BE2C (cell line): Measurements from ENCODE around the gene C21orf91.

Source experiments
- DNase-seq: peaks from one replicate; pipeline ENCODE4 v3.0.0-alpha.2; 2020
- H3K27me3 ChIP-seq: fragments of 250-450 bp; sonication (Bioruptor Pico); 2 replicates; pipeline ENCODE4 v1.5.1; 2020; ENCODE audit warnings: mild to moderate bottlenecking
- H3K36me3 ChIP-seq: fragments of 250-450 bp; sonication (Bioruptor Pico); 2 replicates; pipeline ENCODE4 v1.5.1; 2020; ENCODE audit warnings: mild to moderate bottlenecking
- H3K4me1 ChIP-seq: fragments of 250-450 bp; sonication (Bioruptor Pico); 2 replicates; pipeline ENCODE4 v1.5.1; 2020
- H3K4me3 ChIP-seq: 2 replicates; pipeline ENCODE4 v1.5.1; 2011; ENCODE audit warnings: low read depth, low read length
- H3K9me3 ChIP-seq: fragments of 250-450 bp; sonication (Bioruptor Pico); 2 replicates; pipeline ENCODE4 v1.5.1; 2020
- TF ChIP-seq, protein P1 (sequence below): IDR thresholded peaks from 2 replicates; pipeline ENCODE4 v1.5.1; 2012; ENCODE audit warnings: mild to moderate bottlenecking, low read depth, low read length

C21orf91 gene

GRCh38 chr21:17803536-17803935 lies 15.6 kb downstream of the C21orf91 start:
- Histone ChIP-seq H3K36me3 (peaks cover 27% of the 10 kb centered on the region), H3K9me3 (peaks cover 7% of the 10 kb centered on the region), H3K27me3 (no peaks in the 10 kb centered on the region), H3K4me1 (peaks cover 9% of the 10 kb centered on the region; the same call in 1 of the 2 replicates), H3K4me3 (no peak overlapping the region)
- DNase-seq = no peak
- TF ChIP-seq, protein P1, sequence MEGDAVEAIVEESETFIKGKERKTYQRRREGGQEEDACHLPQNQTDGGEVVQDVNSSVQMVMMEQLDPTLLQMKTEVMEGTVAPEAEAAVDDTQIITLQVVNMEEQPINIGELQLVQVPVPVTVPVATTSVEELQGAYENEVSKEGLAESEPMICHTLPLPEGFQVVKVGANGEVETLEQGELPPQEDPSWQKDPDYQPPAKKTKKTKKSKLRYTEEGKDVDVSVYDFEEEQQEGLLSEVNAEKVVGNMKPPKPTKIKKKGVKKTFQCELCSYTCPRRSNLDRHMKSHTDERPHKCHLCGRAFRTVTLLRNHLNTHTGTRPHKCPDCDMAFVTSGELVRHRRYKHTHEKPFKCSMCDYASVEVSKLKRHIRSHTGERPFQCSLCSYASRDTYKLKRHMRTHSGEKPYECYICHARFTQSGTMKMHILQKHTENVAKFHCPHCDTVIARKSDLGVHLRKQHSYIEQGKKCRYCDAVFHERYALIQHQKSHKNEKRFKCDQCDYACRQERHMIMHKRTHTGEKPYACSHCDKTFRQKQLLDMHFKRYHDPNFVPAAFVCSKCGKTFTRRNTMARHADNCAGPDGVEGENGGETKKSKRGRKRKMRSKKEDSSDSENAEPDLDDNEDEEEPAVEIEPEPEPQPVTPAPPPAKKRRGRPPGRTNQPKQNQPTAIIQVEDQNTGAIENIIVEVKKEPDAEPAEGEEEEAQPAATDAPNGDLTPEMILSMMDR = no peak

DNA sequence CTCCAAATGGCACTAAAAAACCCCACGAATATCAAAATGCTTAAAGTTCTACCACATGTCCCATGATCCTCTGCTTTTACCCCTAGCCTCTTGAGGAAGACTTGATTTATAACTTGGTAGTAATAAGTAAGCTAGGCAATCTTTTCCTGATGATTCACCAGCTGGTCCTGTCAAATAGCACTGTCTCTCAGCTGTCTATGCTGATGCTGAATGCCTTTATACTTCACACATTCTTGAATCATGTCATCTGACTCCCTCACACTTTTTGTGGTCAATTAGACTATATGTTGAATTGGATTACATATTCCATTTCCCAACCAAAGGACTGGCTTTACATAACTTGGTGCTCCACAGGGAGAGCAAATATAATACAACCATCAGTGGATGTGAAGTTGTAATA lies 16.6 kb downstream of the C21orf91 start:
- Histone ChIP-seq H3K4me3 (no peak overlapping the region), H3K9me3 (no peaks in the 10 kb centered on the region), H3K4me1 (peaks cover 9% of the 10 kb centered on the region; the same call in 1 of the 2 replicates), H3K36me3 (peaks cover 17% of the 10 kb centered on the region), H3K27me3 (no peaks in the 10 kb centered on the region)
- no peak for DNase-seq
- TF ChIP-seq, protein P1 = no peak

- Histone ChIP-seq H3K4me1 (peaks cover 7% of the 10 kb centered on the region; the same call in 1 of the 2 replicates), H3K9me3 (no peaks in the 10 kb centered on the region), H3K36me3 (peaks cover 20% of the 10 kb centered on the region), H3K4me3 (no peak overlapping the region), H3K27me3 (no peaks in the 10 kb centered on the region)
- TF ChIP-seq, protein P1 = no peak
- DNase-seq = no peak
Measured at GRCh38 chr21:17799414-17800164, 19.6 kb downstream of the C21orf91 start.

DNA sequence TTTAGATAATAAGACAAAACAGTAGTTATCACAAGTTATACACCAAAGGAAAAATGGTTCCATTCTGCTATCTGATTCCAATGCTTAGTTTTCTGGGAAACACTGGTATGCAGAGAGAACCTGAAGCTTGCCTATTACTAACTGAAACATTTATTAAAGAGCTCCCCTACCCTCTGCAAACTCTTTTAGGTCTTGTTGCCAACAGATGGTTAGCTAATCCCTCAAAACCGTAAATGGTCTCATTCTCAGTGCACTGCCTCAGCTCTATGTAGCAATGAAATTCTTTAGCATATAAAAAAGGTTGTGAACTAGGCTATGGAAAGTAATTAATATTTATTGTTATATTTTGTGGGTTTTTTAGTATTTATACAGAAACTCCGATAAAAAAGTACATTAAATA lies 20.4 kb downstream of the C21orf91 start:
- TF ChIP-seq, protein P1 = no peak
- no peak for DNase-seq
- H3K36me3 ChIP-seq = peaks cover 20% of the 10 kb centered on the region

GRCh38 chr21:17797967-17798366 lies 21.2 kb downstream of the C21orf91 start:
- H3K4me1 ChIP-seq = peaks cover 11% of the 10 kb centered on the region
- H3K36me3 ChIP-seq = peaks cover 17% of the 10 kb centered on the region
- no peaks in the 10 kb centered on the region for H3K9me3 ChIP-seq
- H3K4me3 ChIP-seq = no peak overlapping the region
- DNase-seq = no peak
- no peaks in the 10 kb centered on the region for H3K27me3 ChIP-seq
- TF ChIP-seq, protein P1 = no peak

More for the DNA sequence above, 20.4 kb downstream of the C21orf91 start:
- H3K9me3 ChIP-seq = no peaks in the 10 kb centered on the region
- H3K4me3 ChIP-seq = no peak overlapping the region
- no peaks in the 10 kb centered on the region for H3K27me3 ChIP-seq
- H3K4me1 ChIP-seq = peaks cover 6% of the 10 kb centered on the region

DNA sequence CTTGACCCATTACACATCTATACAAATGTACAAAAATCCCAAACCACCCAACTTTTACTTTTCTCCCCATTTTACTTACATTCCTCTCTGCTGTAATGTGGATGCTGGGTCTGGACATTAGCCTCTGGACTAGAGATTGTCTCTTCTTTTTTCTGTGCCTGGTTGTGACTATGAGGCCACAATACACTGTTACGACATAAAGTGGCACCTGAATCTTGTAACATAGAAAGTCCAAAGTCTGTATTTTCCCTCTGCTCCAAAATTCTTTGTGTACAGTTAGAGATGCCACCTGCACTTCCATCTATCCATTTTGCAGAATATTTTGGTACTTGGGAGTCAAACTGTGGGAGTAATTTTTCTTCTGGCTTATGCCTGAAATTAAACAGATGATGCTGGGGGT lies 22.7 kb downstream of the C21orf91 start:
- Histone ChIP-seq H3K36me3 (peaks cover 16% of the 10 kb centered on the region), H3K4me3 (no peak overlapping the region), H3K9me3 (no peaks in the 10 kb centered on the region), H3K27me3 (no peaks in the 10 kb centered on the region), H3K4me1 (peaks cover 18% of the 10 kb centered on the region)
- TF ChIP-seq, protein P1 = no peak
- DNase-seq = no peak
